GM12878 (cell line): ENCODE data around the gene C3orf70.

Source experiments
- BRCA1 ChIP-seq: IDR thresholded peaks from 2 replicates; pipeline ENCODE4 v1.6.1; 2011; ENCODE audit warnings: low read depth, low read length, improper control_type of control experiment
- CBX5 ChIP-seq: sonication (generic); IDR thresholded peaks from 2 replicates; pipeline ENCODE4 v1.6.1; 2016; ENCODE audit warnings: low read depth, moderate library complexity, mild to moderate bottlenecking, inconsistent platforms
- FOS ChIP-seq: IDR thresholded peaks from 3 replicates; pipeline ENCODE4 v1.6.1; 2011; ENCODE audit warnings: borderline replicate concordance; ENCODE audit not compliant: insufficient read length; ENCODE audit errors: extremely low read depth
- MLLT1 ChIP-seq: fragments of 450-650 bp; IDR thresholded peaks from 2 replicates; pipeline ENCODE4 v1.6.1; 2016; ENCODE audit warnings: mild to moderate bottlenecking
- NFYB ChIP-seq: IDR thresholded peaks from 2 replicates; pipeline ENCODE4 v1.6.1; 2011; ENCODE audit warnings: low read depth, mild to moderate bottlenecking, low read length, improper control_type of control experiment, moderate library complexity; ENCODE audit not compliant: insufficient read depth
- POLR2A ChIP-seq: IDR thresholded peaks from 2 replicates; pipeline ENCODE4 v1.6.1; 2011; ENCODE audit warnings: low read depth, mild to moderate bottlenecking, low read length
- SIN3A ChIP-seq: IDR thresholded peaks from 2 replicates; pipeline ENCODE4 v1.6.1; 2012; ENCODE audit warnings: low read depth, low read length, improper control_type of control experiment
- ZSCAN29 ChIP-seq: fragments of 450-650 bp; IDR thresholded peaks from 2 replicates; pipeline ENCODE4 v1.6.1; 2017; ENCODE audit warnings: mild to moderate bottlenecking, moderate library complexity
- TF ChIP-seq, protein P1 (sequence below), 3 experiments: IDR thresholded peaks in 2 of 3; conservative IDR thresholded peaks in 1 of 3; 2 replicates each; pipeline ENCODE4 v1.5.1; 2011; ENCODE audit warnings: low read depth in 3 of 3, low read length in 3 of 3, mild to moderate bottlenecking in 3 of 3, control low read depth in 2 of 3, moderate library complexity in 2 of 3, inconsistent platforms in 1 of 3, mixed read lengths in 1 of 3; ENCODE audit not compliant: control insufficient read depth in 2 of 3, insufficient read depth in 1 of 3; ENCODE audit errors: extremely low read depth in 1 of 3

GRCh38 chr3:185187391-185187790, 34.5 kb upstream of the C3orf70 start:
- TF ChIP-seq, protein P1, sequence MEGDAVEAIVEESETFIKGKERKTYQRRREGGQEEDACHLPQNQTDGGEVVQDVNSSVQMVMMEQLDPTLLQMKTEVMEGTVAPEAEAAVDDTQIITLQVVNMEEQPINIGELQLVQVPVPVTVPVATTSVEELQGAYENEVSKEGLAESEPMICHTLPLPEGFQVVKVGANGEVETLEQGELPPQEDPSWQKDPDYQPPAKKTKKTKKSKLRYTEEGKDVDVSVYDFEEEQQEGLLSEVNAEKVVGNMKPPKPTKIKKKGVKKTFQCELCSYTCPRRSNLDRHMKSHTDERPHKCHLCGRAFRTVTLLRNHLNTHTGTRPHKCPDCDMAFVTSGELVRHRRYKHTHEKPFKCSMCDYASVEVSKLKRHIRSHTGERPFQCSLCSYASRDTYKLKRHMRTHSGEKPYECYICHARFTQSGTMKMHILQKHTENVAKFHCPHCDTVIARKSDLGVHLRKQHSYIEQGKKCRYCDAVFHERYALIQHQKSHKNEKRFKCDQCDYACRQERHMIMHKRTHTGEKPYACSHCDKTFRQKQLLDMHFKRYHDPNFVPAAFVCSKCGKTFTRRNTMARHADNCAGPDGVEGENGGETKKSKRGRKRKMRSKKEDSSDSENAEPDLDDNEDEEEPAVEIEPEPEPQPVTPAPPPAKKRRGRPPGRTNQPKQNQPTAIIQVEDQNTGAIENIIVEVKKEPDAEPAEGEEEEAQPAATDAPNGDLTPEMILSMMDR (IDR thresholded peaks at IDR 0.05 in 2 of 3, conservative IDR thresholded peaks at IDR 0.05 in 1 of 3; ENCODE audit: control insufficient read depth in 2 of 3, extremely low read depth in 1 of 3, insufficient read depth in 1 of 3, low read depth in 3 of 3, low read length in 3 of 3), result no peak
- TF ChIP-seq SIN3A (no peak), ZSCAN29 (no peak), FOS (no peak), BRCA1 (no peak), MLLT1 (no peak), CBX5 (no peak), NFYB (no peak), POLR2A (no peak)
